BLaER1 (cell line): ENCODE measurements around the gene SIRPG.

Source experiments
- H3K27ac ChIP-seq: shearing (Covaris generic); formaldehyde crosslinking; 2 replicates; pipeline ENCODE4 v1.8.1; 2022
- H3K27me3 ChIP-seq: shearing (Covaris generic); formaldehyde crosslinking; 2 replicates; pipeline ENCODE4 v1.8.1; 2022
- H3K36me3 ChIP-seq: shearing (Covaris generic); formaldehyde crosslinking; 2 replicates; pipeline ENCODE4 v1.8.1; 2022
- H3K4me1 ChIP-seq: shearing (Covaris generic); formaldehyde crosslinking; 2 replicates; pipeline ENCODE4 v1.8.1; 2022
- H3K4me2 ChIP-seq: shearing (Covaris generic); formaldehyde crosslinking; 2 replicates; pipeline ENCODE4 v1.8.1; 2022
- H3K4me3 ChIP-seq: shearing (Covaris generic); formaldehyde crosslinking; 2 replicates; pipeline ENCODE4 v1.8.1; 2022
- H3K9ac ChIP-seq: shearing (Covaris generic); formaldehyde crosslinking; 2 replicates; pipeline ENCODE4 v1.8.1; 2022
- H3K9me3 ChIP-seq: shearing (Covaris generic); formaldehyde crosslinking; 2 replicates; pipeline ENCODE4 v1.8.1; 2022
- H4K20me1 ChIP-seq: shearing (Covaris generic); formaldehyde crosslinking; 2 replicates; pipeline ENCODE4 v1.8.1; 2022
- Cebpa-rat ChIP-seq: shearing (Covaris generic); IDR thresholded peaks from 2 replicates; pipeline ENCODE4 v1.8.1; 2022

SIRPG gene

DNA sequence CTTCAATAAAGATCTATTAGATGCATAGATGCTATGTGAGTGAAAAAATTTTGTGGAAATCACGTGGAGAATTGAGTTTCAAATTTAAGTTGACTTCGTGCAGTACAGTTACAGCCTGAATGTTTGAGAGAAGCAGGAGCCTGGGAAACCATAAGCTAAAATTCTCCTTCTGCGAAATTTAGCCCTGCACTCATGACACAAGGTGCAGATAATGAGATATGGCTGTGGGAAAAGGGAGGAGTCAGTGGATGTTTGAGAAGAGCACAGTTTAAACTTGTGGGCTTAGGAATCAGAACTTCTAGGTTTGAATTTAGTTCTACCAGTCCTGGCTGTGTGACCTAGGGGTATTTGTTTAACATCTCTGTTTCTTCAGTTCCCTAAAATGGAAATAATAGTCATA lies 32.1 kb upstream of the SIRPG start:
- H3K36me3 ChIP-seq: no peaks in the 10 kb centered on the region
- H3K27ac ChIP-seq: no peak overlapping the region
- TF ChIP-seq Cebpa-rat: no peak
- H4K20me1 ChIP-seq: no peaks in the 10 kb centered on the region
- no peaks in the 10 kb centered on the region for H3K27me3 ChIP-seq
- no peak overlapping the region for H3K4me2 ChIP-seq
- no peaks in the 10 kb centered on the region for H3K9me3 ChIP-seq
- H3K4me3 ChIP-seq: no peak overlapping the region
- no peaks in the 10 kb centered on the region for H3K4me1 ChIP-seq
- no peak overlapping the region for H3K9ac ChIP-seq

DNA sequence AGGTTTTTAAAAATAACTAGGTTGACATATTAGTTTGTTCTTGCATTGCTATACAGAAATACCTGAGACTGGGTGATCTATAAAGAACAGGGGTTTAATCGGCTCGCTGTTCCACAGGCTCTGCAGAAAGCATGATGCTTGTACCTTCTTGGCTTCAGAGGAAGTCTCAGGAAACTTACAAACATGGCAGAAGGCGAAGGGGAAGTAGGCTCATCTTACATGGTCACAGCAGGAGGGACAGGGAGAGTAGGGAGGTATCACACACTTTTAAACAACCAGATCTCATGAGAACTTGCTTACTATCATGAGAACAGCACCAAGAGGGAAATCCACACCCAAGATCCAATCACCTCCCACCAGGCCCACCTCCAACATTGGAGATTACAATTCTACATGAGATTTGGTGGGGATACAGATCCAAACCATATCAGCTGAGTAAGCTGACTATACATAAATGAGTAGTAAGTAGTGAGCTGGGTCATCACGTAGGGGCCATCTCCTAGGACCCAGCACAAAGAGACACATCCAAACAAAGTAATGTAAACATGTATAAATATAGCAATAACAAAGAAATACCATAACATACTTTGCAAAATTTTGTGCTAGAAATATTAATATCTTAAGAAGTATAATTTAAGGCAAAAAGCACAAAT lies 31.4 kb upstream of the SIRPG start:
- Histone ChIP-seq H4K20me1 (no peaks in the 10 kb centered on the region), H3K4me3 (no peak overlapping the region)

DNA sequence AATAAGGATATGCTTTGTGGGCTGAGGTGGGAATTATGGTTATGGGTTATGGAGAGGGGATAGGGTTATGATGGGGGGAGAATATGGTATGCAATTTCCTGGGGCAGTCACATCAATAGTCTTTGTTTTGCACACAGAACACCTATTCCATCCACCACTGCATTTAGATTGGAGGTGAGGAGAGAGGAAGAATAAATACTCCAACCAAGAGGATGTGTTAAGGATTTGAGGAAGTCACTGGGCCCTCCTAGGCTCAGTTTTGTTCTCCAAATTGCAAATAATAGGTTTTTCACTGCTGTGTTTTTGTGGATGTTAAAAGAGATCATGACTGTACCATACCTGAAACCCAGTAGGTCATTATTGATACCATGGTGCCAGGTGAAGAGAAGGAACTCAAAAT lies 29.5 kb upstream of the SIRPG start:
- TF ChIP-seq Cebpa-rat: no peak
- no peaks in the 10 kb centered on the region for H3K36me3 ChIP-seq
- H3K4me1 ChIP-seq: no peaks in the 10 kb centered on the region
- no peaks in the 10 kb centered on the region for H4K20me1 ChIP-seq
- H3K27ac ChIP-seq: no peak overlapping the region
- H3K4me2 ChIP-seq: no peak overlapping the region
- no peak overlapping the region for H3K9ac ChIP-seq
- no peak overlapping the region for H3K4me3 ChIP-seq
- no peaks in the 10 kb centered on the region for H3K27me3 ChIP-seq
- peaks cover under 1% of the 10 kb centered on the region; the same call in 1 of the 2 replicates for H3K9me3 ChIP-seq

More for the DNA sequence above, 31.4 kb upstream of the SIRPG start:
- Histone ChIP-seq H3K4me2 (no peak overlapping the region), H3K4me1 (no peaks in the 10 kb centered on the region), H3K27me3 (no peaks in the 10 kb centered on the region), H3K9me3 (no peaks in the 10 kb centered on the region), H3K27ac (no peak overlapping the region), H3K36me3 (no peaks in the 10 kb centered on the region), H3K9ac (no peak overlapping the region)
- TF ChIP-seq Cebpa-rat: no peak

GRCh38 chr20:1686151-1686748 lies 28.7 kb upstream of the SIRPG start:
- Histone ChIP-seq H3K9ac (no peak overlapping the region), H3K4me2 (no peak overlapping the region), H3K27me3 (no peaks in the 10 kb centered on the region), H3K4me3 (no peak overlapping the region), H3K36me3 (no peaks in the 10 kb centered on the region), H4K20me1 (no peaks in the 10 kb centered on the region), H3K9me3 (peaks cover 3% of the 10 kb centered on the region; the same call in 1 of the 2 replicates), H3K27ac (no peak overlapping the region), H3K4me1 (no peaks in the 10 kb centered on the region)
- TF ChIP-seq Cebpa-rat: no peak

GRCh38 chr20:1685304-1686052 lies 27.9 kb upstream of the SIRPG start:
- H3K27me3 ChIP-seq: no peaks in the 10 kb centered on the region
- H3K4me1 ChIP-seq: no peaks in the 10 kb centered on the region
- no peak for TF ChIP-seq Cebpa-rat
- H3K4me3 ChIP-seq: no peak overlapping the region
- H3K9me3 ChIP-seq: peaks cover 3% of the 10 kb centered on the region; the same call in 1 of the 2 replicates
- H4K20me1 ChIP-seq: no peaks in the 10 kb centered on the region
- no peaks in the 10 kb centered on the region for H3K36me3 ChIP-seq
- H3K4me2 ChIP-seq: no peak overlapping the region
- no peak overlapping the region for H3K27ac ChIP-seq
- H3K9ac ChIP-seq: no peak overlapping the region

DNA sequence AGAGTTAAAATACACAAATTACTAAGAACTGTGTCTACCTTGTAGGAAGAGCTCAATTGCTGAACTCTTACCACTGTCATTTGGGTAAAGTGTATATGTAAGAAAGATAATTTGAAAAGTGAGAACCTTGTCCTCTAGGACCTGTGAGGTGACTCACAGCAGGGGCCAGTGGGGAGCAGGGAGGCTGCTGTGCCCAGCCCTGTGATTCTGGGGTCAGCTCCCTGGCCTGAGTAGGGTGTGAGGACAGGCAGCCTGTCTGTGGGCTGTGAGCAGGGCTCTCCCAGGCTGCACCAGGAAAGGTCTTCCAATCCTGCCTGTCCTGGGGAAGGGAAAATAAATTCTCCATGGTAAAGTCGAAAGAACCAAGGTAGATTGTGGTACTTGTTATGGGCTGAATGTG lies 27.3 kb upstream of the SIRPG start:
- Histone ChIP-seq H3K36me3 (no peaks in the 10 kb centered on the region), H3K4me1 (no peaks in the 10 kb centered on the region), H3K27ac (no peak overlapping the region), H3K9me3 (peaks cover 3% of the 10 kb centered on the region; the same call in 1 of the 2 replicates), H4K20me1 (no peaks in the 10 kb centered on the region), H3K27me3 (no peaks in the 10 kb centered on the region), H3K4me2 (no peak overlapping the region), H3K4me3 (no peak overlapping the region), H3K9ac (no peak overlapping the region)
- TF ChIP-seq Cebpa-rat: no peak

GRCh38 chr20:1676650-1677049 lies 19.1 kb upstream of the SIRPG start:
- H3K4me2 ChIP-seq: no peak overlapping the region
- TF ChIP-seq Cebpa-rat: no peak
- H3K27ac ChIP-seq: no peak overlapping the region
- H3K27me3 ChIP-seq: no peaks in the 10 kb centered on the region
- H3K9ac ChIP-seq: no peak overlapping the region
- no peak overlapping the region for H3K4me3 ChIP-seq
- no peaks in the 10 kb centered on the region for H3K4me1 ChIP-seq
- no peaks in the 10 kb centered on the region for H3K36me3 ChIP-seq
- no peaks in the 10 kb centered on the region for H4K20me1 ChIP-seq
- H3K9me3 ChIP-seq: 0 out of 2 replicates have a peak, but pooled peaks cover 4% of the 10 kb centered on the region

DNA sequence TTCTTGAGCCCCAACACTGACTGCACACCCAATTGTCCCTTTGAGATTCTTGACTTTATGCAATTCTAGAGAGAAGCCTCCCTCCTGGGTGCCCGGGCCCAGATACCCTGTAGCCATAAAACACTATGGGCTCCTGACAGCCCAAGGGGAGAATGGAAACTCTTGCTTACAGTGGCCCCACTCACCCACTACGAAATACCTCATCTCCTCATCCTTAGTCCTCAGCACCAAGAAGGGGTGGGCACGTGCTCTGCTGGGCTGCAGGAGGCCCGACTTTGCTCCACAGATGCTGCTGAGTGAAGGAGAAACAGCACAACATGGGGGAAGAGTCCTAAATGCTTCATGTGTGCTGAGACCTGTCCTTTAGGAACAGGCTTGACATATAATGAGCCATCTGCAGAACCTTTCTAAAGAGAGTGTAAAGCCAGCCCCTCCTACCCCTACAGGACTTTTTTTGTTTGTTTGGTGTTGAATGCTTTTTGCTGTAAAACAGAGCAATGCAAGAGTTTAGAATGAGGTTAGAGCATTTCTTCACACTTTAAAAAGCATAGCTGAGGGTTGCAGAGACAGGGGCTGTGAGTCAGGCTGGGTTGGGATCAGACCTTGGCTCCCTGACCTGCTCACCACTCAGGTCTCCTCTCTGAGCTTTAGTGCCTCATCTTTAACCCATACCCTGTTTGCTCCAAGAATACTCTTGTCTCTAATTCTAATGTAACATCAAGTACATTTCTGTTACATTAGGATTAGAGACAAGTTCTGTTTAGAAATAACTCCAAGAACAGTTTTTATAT lies 17.6 kb upstream of the SIRPG start:
- H4K20me1 ChIP-seq: no peaks in the 10 kb centered on the region
- no peaks in the 10 kb centered on the region for H3K4me1 ChIP-seq
- no peaks in the 10 kb centered on the region for H3K27me3 ChIP-seq
- no peaks in the 10 kb centered on the region for H3K36me3 ChIP-seq
- H3K9ac ChIP-seq: no peak overlapping the region
- no peak overlapping the region for H3K4me3 ChIP-seq
- H3K4me2 ChIP-seq: no peak overlapping the region
- no peak for TF ChIP-seq Cebpa-rat
- no peak overlapping the region for H3K27ac ChIP-seq
- H3K9me3 ChIP-seq: peaks cover 19% of the 10 kb centered on the region

- Histone ChIP-seq H3K27ac (no peak overlapping the region), H4K20me1 (no peaks in the 10 kb centered on the region), H3K36me3 (no peaks in the 10 kb centered on the region), H3K4me2 (no peak overlapping the region), H3K9me3 (peaks cover 19% of the 10 kb centered on the region), H3K27me3 (no peaks in the 10 kb centered on the region), H3K4me3 (no peak overlapping the region), H3K9ac (no peak overlapping the region), H3K4me1 (no peaks in the 10 kb centered on the region)
- TF ChIP-seq Cebpa-rat: no peak
Observed at GRCh38 chr20:1674361-1674760, 16.8 kb upstream of the SIRPG start.
